Measurements from ENCODE around the gene CASP14. TPM values are rescaled to one million over a fixed set of nuclear protein-coding genes. Genes with fewer than 3 reads are reported as not detected.

Gene CASP14
- total and polyA plus RNA-seq, 2 of the 8 experiments (the other 6 are each of a cell fraction or from before 2014, with no cell fraction given) = not detected

GRCh38 chr19:15087182-15087581 is 37.9 kb downstream of the CASP14 start (continued):
- TF ChIP-seq, protein P1, sequence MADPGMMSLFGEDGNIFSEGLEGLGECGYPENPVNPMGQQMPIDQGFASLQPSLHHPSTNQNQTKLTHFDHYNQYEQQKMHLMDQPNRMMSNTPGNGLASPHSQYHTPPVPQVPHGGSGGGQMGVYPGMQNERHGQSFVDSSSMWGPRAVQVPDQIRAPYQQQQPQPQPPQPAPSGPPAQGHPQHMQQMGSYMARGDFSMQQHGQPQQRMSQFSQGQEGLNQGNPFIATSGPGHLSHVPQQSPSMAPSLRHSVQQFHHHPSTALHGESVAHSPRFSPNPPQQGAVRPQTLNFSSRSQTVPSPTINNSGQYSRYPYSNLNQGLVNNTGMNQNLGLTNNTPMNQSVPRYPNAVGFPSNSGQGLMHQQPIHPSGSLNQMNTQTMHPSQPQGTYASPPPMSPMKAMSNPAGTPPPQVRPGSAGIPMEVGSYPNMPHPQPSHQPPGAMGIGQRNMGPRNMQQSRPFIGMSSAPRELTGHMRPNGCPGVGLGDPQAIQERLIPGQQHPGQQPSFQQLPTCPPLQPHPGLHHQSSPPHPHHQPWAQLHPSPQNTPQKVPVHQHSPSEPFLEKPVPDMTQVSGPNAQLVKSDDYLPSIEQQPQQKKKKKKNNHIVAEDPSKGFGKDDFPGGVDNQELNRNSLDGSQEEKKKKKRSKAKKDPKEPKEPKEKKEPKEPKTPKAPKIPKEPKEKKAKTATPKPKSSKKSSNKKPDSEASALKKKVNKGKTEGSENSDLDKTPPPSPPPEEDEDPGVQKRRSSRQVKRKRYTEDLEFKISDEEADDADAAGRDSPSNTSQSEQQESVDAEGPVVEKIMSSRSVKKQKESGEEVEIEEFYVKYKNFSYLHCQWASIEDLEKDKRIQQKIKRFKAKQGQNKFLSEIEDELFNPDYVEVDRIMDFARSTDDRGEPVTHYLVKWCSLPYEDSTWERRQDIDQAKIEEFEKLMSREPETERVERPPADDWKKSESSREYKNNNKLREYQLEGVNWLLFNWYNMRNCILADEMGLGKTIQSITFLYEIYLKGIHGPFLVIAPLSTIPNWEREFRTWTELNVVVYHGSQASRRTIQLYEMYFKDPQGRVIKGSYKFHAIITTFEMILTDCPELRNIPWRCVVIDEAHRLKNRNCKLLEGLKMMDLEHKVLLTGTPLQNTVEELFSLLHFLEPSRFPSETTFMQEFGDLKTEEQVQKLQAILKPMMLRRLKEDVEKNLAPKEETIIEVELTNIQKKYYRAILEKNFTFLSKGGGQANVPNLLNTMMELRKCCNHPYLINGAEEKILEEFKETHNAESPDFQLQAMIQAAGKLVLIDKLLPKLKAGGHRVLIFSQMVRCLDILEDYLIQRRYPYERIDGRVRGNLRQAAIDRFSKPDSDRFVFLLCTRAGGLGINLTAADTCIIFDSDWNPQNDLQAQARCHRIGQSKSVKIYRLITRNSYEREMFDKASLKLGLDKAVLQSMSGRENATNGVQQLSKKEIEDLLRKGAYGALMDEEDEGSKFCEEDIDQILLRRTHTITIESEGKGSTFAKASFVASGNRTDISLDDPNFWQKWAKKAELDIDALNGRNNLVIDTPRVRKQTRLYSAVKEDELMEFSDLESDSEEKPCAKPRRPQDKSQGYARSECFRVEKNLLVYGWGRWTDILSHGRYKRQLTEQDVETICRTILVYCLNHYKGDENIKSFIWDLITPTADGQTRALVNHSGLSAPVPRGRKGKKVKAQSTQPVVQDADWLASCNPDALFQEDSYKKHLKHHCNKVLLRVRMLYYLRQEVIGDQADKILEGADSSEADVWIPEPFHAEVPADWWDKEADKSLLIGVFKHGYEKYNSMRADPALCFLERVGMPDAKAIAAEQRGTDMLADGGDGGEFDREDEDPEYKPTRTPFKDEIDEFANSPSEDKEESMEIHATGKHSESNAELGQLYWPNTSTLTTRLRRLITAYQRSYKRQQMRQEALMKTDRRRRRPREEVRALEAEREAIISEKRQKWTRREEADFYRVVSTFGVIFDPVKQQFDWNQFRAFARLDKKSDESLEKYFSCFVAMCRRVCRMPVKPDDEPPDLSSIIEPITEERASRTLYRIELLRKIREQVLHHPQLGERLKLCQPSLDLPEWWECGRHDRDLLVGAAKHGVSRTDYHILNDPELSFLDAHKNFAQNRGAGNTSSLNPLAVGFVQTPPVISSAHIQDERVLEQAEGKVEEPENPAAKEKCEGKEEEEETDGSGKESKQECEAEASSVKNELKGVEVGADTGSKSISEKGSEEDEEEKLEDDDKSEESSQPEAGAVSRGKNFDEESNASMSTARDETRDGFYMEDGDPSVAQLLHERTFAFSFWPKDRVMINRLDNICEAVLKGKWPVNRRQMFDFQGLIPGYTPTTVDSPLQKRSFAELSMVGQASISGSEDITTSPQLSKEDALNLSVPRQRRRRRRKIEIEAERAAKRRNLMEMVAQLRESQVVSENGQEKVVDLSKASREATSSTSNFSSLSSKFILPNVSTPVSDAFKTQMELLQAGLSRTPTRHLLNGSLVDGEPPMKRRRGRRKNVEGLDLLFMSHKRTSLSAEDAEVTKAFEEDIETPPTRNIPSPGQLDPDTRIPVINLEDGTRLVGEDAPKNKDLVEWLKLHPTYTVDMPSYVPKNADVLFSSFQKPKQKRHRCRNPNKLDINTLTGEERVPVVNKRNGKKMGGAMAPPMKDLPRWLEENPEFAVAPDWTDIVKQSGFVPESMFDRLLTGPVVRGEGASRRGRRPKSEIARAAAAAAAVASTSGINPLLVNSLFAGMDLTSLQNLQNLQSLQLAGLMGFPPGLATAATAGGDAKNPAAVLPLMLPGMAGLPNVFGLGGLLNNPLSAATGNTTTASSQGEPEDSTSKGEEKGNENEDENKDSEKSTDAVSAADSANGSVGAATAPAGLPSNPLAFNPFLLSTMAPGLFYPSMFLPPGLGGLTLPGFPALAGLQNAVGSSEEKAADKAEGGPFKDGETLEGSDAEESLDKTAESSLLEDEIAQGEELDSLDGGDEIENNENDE (IDR thresholded peaks at IDR 0.05; ENCODE audit: insufficient replicate concordance, low read length) = no peak
- TF ChIP-seq KDM5A (IDR thresholded peaks at IDR 0.05; ENCODE audit: low read length) (no peak), CBX8 (IDR thresholded peaks at IDR 0.05; ENCODE audit: borderline replicate concordance, low read depth, low read length) (no peak), POLR2A (IDR thresholded peaks at IDR 0.05; ENCODE audit: control extremely low read depth in 1 of 2, low read depth in 2 of 2, low read length in 2 of 2) (no peak), HDAC6 (IDR thresholded peaks at IDR 0.05; ENCODE audit: low read depth, low read length) (no peak), CHD2 (IDR thresholded peaks at IDR 0.05; ENCODE audit: low read length) (no peak), SUZ12 (IDR thresholded peaks at IDR 0.05; ENCODE audit: low read length) (no peak), BACH1 (IDR thresholded peaks at IDR 0.05; ENCODE audit: low read length) (no peak), CEBPB (IDR thresholded peaks at IDR 0.05; ENCODE audit: low read depth, low read length) (no peak)
